Endothelial cell of umbilical vein (primary cell): Measurements from ENCODE around the gene PTGIR.

ENCODE experiments used
- CTCF ChIP-seq, 2 donors: IDR thresholded peaks; 1 replicate in 1 of 2; 2 replicates in 1 of 2; pipeline ENCODE4 v1.5.1; 2011; ENCODE audit warnings: low read length in 2 of 2, mild to moderate bottlenecking in 2 of 2, moderate library complexity in 2 of 2, control low read depth in 1 of 2, inconsistent platforms in 1 of 2, low read depth in 1 of 2; ENCODE audit not compliant: insufficient read depth in 1 of 2; ENCODE audit errors: extremely low read depth in 1 of 2
- EZH2 ChIP-seq: IDR thresholded peaks from 2 replicates; pipeline ENCODE4 v1.6.1; 2012; ENCODE audit warnings: borderline replicate concordance, low read depth, mild to moderate bottlenecking, moderate library complexity, low read length, inconsistent platforms; ENCODE audit not compliant: severe bottlenecking
- POLR2A ChIP-seq: IDR thresholded peaks from 2 replicates; pipeline ENCODE4 v1.6.1; 2012; ENCODE audit warnings: low read depth, mild to moderate bottlenecking, control low read depth, low read length

GRCh38 chr19:46591870-46592269, 33.0 kb downstream of the PTGIR start:
- TF ChIP-seq POLR2A, result no peak
- no peak for TF ChIP-seq CTCF (IDR thresholded peaks at IDR 0.05; ENCODE audit: extremely low read depth in 1 of 2, insufficient read depth in 1 of 2, low read depth in 1 of 2, low read length in 2 of 2)
- no peak for TF ChIP-seq EZH2
